Hepatocyte (in vitro differentiated cells): Measurements from ENCODE around the gene B4GALT4.

Source experiments
- CTCF ChIP-seq: fragments of 200-600 bp; sonication (generic); IDR thresholded peaks from 2 replicates; pipeline ENCODE4 v1.5.1; 2016; ENCODE audit warnings: antibody characterized with exemption, mild to moderate bottlenecking; ENCODE audit not compliant: poor library complexity
- EZH2 ChIP-seq: fragments of 200-600 bp; sonication (generic); IDR thresholded peaks from 2 replicates; pipeline ENCODE4 v1.6.1; 2016; ENCODE audit warnings: antibody characterized with exemption, mild to moderate bottlenecking, borderline replicate concordance

- TF ChIP-seq CTCF (no peak), EZH2 (no peak)
These were observed 63.9 kb downstream of the B4GALT4 start for GRCh38 chr3:119176778-119177177.
